GM12874 (cell line): Measurements from ENCODE around the gene CPSF4L.

Experiments used
- CTCF ChIP-seq: IDR thresholded peaks from 2 replicates; pipeline ENCODE4 v1.5.1; 2011; ENCODE audit warnings: low read depth, mild to moderate bottlenecking, control low read depth, low read length, moderate library complexity; ENCODE audit not compliant: insufficient read depth

The CPSF4L gene

GRCh38 chr17:73226556-73227172 is 35.0 kb downstream of the CPSF4L start:
- no peak for TF ChIP-seq CTCF

GRCh38 chr17:73224663-73225305 is 36.9 kb downstream of the CPSF4L start:
- no peak for TF ChIP-seq CTCF

GRCh38 chr17:73224237-73224636 is 37.4 kb downstream of the CPSF4L start:
- TF ChIP-seq CTCF, result no peak

- no peak for TF ChIP-seq CTCF
Measured at GRCh38 chr17:73223626-73224230, 38.0 kb downstream of the CPSF4L start.

- TF ChIP-seq CTCF, result peak; percentile 36; the same call in 1 of the 2 replicates
Measured at GRCh38 chr17:73215447-73215846, 46.2 kb downstream of the CPSF4L start.

GRCh38 chr17:73214851-73215250 is 46.8 kb downstream of the CPSF4L start:
- TF ChIP-seq CTCF, result no peak

- TF ChIP-seq CTCF, result no peak
Measured at GRCh38 chr17:73214008-73214407, 47.7 kb downstream of the CPSF4L start.
